Cardiac septum (tissue), 1 donor: ENCODE data around the gene TRMT10B. TPM values are rescaled to one million over a fixed set of nuclear protein-coding genes. Genes with fewer than 3 reads are reported as not detected.

Source experiments
- total RNA-seq: library from RNA; stranded (reverse); fragmentation: NEBNext Ultra II Directional; extraction: Animal tissue kit (Norgen Biotek cat#: 25700); gene quantifications from one replicate; pipeline ENCODE4 v1.2.1, GENCODE V29; 2021
- donor health status: DM: no; HTN: no; CAD: no.

TRMT10B gene
- total RNA-seq, 1 donor from 2014 or later, result 4.5 TPM

Other genes with a start within 250 kb of the TRMT10B start
- 5.9 TPM for gene FBXO10, start 177.4 kb upstream of the TRMT10B start, total RNA-seq
- 52.9 TPM for gene TOMM5, start 161.2 kb upstream of the TRMT10B start, total RNA-seq
- 0.27 TPM for gene FRMPD1, start 102.9 kb upstream of the TRMT10B start, total RNA-seq
- 13.1 TPM for gene EXOSC3, start 31.3 kb downstream of the TRMT10B start, total RNA-seq
- 15.7 TPM for gene DCAF10, start 47.0 kb downstream of the TRMT10B start, total RNA-seq
- 29.0 TPM for gene SLC25A51, start 150.3 kb downstream of the TRMT10B start, total RNA-seq